Smooth muscle cell (in vitro differentiated cells): Measurements from ENCODE around the gene ZBTB16. TPM values are rescaled to one million over a fixed set of nuclear protein-coding genes. Genes with fewer than 3 reads are reported as not detected.

Source experiments
- DNase-seq: peaks from one replicate; lab custom pipeline; 2025; ENCODE audit not compliant: unreplicated experiment; lab: John Stamatoyannopoulos, UW
- H2AFZ ChIP-seq: fragments of 200-600 bp; sonication (generic); 2 replicates; pipeline ENCODE4 v1.6.0; 2016; ENCODE audit warnings: antibody characterized with exemption, low read depth, mild to moderate bottlenecking
- H3F3A ChIP-seq: fragments of 200-600 bp; sonication (generic); 2 replicates; pipeline ENCODE4 v1.6.0; 2017; ENCODE audit warnings: antibody characterized with exemption, low read depth
- H3K27ac ChIP-seq: fragments of 200-600 bp; sonication (generic); 2 replicates; pipeline ENCODE4 v1.5.1; 2016; ENCODE audit warnings: low read depth, mild to moderate bottlenecking
- H3K27me3 ChIP-seq: fragments of 200-600 bp; sonication (generic); 2 replicates; pipeline ENCODE4 v1.6.1; 2016; ENCODE audit warnings: low read depth, mild to moderate bottlenecking
- H3K36me3 ChIP-seq: fragments of 200-600 bp; sonication (generic); 2 replicates; pipeline ENCODE4 v1.5.1; 2016; ENCODE audit warnings: low read depth
- H3K4me1 ChIP-seq: fragments of 200-600 bp; sonication (generic); 2 replicates; pipeline ENCODE4 v1.5.1; 2016; ENCODE audit warnings: low read depth
- H3K4me2 ChIP-seq: fragments of 200-600 bp; sonication (generic); 2 replicates; pipeline ENCODE4 v1.6.0; 2016; ENCODE audit warnings: mild to moderate bottlenecking
- H3K4me3 ChIP-seq: fragments of 200-600 bp; sonication (generic); 2 replicates; pipeline ENCODE4 v1.5.1; 2016; ENCODE audit warnings: mild to moderate bottlenecking
- H3K79me2 ChIP-seq: fragments of 200-600 bp; sonication (generic); 2 replicates; pipeline ENCODE4 v1.6.0; 2016; ENCODE audit warnings: low read depth, mild to moderate bottlenecking
- H3K9ac ChIP-seq: fragments of 200-600 bp; sonication (generic); 2 replicates; pipeline ENCODE4 v1.6.0; 2016; ENCODE audit warnings: low read depth
- H3K9me3 ChIP-seq: fragments of 200-600 bp; sonication (generic); replicated peaks from 2 replicates; pipeline ENCODE4 v1.5.1; 2016; ENCODE audit warnings: low read depth
- H4K20me1 ChIP-seq: fragments of 200-600 bp; sonication (generic); 2 replicates; pipeline ENCODE4 v1.6.0; 2016; ENCODE audit warnings: low read depth
- WGBS: methylation state at CpG from one replicate; pipeline ENCODE4 v1.1.7; 2016; ENCODE audit warnings: low lambda C conversion rate; 5-methylcytosine and 5-hydroxymethylcytosine counted together
- polyA plus RNA-seq: library from polyadenylated mRNA; unstranded; fragments of >200 nt; fragmentation: Nextera tagmentation; extraction: Ambion mirVana; gene quantifications from 2 replicates; pipeline ENCODE4 v1.2.1, GENCODE V29; 2016
- total RNA-seq: library from RNA; depleted of rRNA; stranded (reverse); fragments of >200 nt; gene quantifications from 2 replicates; pipeline ENCODE4 v1.2.3, GENCODE V29; 2014
- TF ChIP-seq, protein P1 (sequence below): fragments of 200-600 bp; sonication (generic); IDR thresholded peaks from 2 replicates; pipeline ENCODE4 v1.5.1; 2017; ENCODE audit warnings: borderline replicate concordance, mild to moderate bottlenecking, antibody characterized with exemption; ENCODE audit not compliant: insufficient read depth, poor library complexity, severe bottlenecking

ZBTB16 gene
- total and polyA plus RNA-seq, 2 experiments from 2014 or later: not detected

DNA sequence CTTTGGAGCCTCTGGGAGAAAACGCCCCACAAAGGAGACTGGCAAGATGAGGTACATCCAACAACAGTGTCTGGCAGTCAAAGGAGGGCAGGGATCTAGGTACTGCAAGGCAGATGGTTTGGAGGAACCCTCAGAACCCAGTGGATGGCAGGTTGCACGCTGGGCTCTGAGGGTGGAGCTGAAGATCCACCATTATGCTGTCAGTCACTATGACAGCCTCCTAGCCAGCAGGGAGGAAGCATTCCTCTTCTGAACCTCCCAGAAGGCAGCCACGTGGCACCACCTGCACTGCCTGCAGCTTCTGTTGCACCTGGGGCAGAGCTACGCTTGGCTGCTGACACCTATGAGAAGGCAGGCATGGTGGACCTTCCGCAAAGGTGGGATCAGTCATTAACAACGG lies 44.4 kb upstream of the ZBTB16 start:
- DNase-seq: no peak
- Histone ChIP-seq H3K9ac (no peak overlapping the region), H3K27ac (no peak overlapping the region), H3K4me2 (no peak overlapping the region), H3K4me1 (no peaks in the 10 kb centered on the region), H3K9me3 (no peaks in the 10 kb centered on the region), H3K27me3 (peaks cover 32% of the 10 kb centered on the region), H4K20me1 (no peaks in the 10 kb centered on the region), H3F3A (no peaks in the 10 kb centered on the region), H3K36me3 (no peaks in the 10 kb centered on the region), H3K4me3 (no peak overlapping the region), H3K79me2 (no peaks in the 10 kb centered on the region), H2AFZ (no peak overlapping the region)
- 56% methylated on average over 6 of the region's 6 CpGs for WGBS
- TF ChIP-seq, protein P1, sequence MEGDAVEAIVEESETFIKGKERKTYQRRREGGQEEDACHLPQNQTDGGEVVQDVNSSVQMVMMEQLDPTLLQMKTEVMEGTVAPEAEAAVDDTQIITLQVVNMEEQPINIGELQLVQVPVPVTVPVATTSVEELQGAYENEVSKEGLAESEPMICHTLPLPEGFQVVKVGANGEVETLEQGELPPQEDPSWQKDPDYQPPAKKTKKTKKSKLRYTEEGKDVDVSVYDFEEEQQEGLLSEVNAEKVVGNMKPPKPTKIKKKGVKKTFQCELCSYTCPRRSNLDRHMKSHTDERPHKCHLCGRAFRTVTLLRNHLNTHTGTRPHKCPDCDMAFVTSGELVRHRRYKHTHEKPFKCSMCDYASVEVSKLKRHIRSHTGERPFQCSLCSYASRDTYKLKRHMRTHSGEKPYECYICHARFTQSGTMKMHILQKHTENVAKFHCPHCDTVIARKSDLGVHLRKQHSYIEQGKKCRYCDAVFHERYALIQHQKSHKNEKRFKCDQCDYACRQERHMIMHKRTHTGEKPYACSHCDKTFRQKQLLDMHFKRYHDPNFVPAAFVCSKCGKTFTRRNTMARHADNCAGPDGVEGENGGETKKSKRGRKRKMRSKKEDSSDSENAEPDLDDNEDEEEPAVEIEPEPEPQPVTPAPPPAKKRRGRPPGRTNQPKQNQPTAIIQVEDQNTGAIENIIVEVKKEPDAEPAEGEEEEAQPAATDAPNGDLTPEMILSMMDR: no peak

DNA sequence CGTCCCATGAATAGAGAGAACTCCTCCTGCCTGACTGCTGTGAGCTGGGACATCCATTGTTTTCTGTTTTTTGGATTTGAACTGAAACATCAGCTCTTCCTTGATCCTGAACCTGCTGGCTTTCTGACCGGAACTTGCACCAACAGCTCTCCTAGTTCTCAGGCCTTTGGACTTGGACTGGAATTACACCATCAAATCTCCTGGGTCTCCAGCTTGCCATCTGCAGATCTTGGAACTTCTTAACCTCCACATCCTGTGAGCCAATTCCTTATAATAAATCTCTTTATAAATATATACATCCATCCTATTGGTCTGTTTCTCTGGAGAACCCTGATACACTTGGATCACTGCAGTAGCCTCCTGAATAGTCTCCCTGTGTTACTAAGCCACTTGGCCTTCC lies 42.5 kb upstream of the ZBTB16 start:
- DNase-seq: no peak
- Histone ChIP-seq H3K9me3 (no peaks in the 10 kb centered on the region), H2AFZ (no peak overlapping the region), H3K4me3 (no peak overlapping the region), H3K4me1 (no peaks in the 10 kb centered on the region), H3K4me2 (no peak overlapping the region), H3K9ac (no peak overlapping the region), H3K79me2 (no peaks in the 10 kb centered on the region), H3F3A (no peaks in the 10 kb centered on the region), H3K27me3 (peaks cover 15% of the 10 kb centered on the region), H4K20me1 (no peaks in the 10 kb centered on the region), H3K36me3 (no peaks in the 10 kb centered on the region), H3K27ac (no peak overlapping the region)
- 94% methylated on average over 2 of the region's 2 CpGs for WGBS
- TF ChIP-seq, protein P1: no peak

GRCh38 chr11:114017723-114018122 lies 41.8 kb upstream of the ZBTB16 start:
- no peaks in the 10 kb centered on the region for H4K20me1 ChIP-seq
- H3K9ac ChIP-seq: no peak overlapping the region
- no peak overlapping the region for H3K4me2 ChIP-seq
- DNase-seq: no peak
- H3K36me3 ChIP-seq: no peaks in the 10 kb centered on the region
- TF ChIP-seq, protein P1: no peak
- H3K79me2 ChIP-seq: no peaks in the 10 kb centered on the region
- H3K4me3 ChIP-seq: no peak overlapping the region
- H3K27ac ChIP-seq: no peak overlapping the region
- H3K27me3 ChIP-seq: peaks cover 8% of the 10 kb centered on the region
- H3F3A ChIP-seq: no peaks in the 10 kb centered on the region
- H2AFZ ChIP-seq: no peak overlapping the region
- H3K9me3 ChIP-seq: no peaks in the 10 kb centered on the region
- no peaks in the 10 kb centered on the region for H3K4me1 ChIP-seq
- 63% methylated on average over 2 of the region's 2 CpGs for WGBS

DNA sequence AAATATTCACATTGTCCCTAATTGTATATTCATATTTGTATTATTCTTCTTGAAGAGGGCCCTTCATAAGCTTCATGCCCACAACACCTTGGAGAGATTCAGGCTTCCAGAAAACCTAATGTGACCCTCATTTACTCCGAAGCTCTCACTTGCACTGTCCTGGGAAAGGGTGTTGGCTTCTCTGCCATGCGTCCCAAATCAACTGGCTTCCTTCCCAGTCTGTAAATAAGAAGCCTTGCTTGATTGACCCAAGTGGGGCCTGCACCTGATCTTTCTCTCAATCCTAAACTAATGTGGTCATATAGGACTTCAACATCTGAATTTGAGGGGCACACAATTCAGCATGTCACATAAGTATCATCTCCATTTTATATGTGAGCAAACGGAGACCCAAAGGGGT lies 40.5 kb upstream of the ZBTB16 start:
- H3K9me3 ChIP-seq: no peaks in the 10 kb centered on the region
- no peaks in the 10 kb centered on the region for H3K4me1 ChIP-seq
- H3F3A ChIP-seq: no peaks in the 10 kb centered on the region
- H3K4me3 ChIP-seq: no peak overlapping the region
- TF ChIP-seq, protein P1: no peak
- H3K79me2 ChIP-seq: no peaks in the 10 kb centered on the region
- H2AFZ ChIP-seq: no peak overlapping the region
- H3K27me3 ChIP-seq: peaks cover 9% of the 10 kb centered on the region
- H3K9ac ChIP-seq: no peak overlapping the region
- no peak overlapping the region for H3K4me2 ChIP-seq
- DNase-seq: no peak
- H4K20me1 ChIP-seq: no peaks in the 10 kb centered on the region
- H3K36me3 ChIP-seq: no peaks in the 10 kb centered on the region
- WGBS: 95% methylated on average over 3 of the region's 3 CpGs
- no peak overlapping the region for H3K27ac ChIP-seq
